GM06990 (cell line): ENCODE results near the gene C6orf52.

Source experiments
- DNase-seq: peaks from one replicate; pipeline ENCODE4 v3.0.0-alpha.2; 2011; ENCODE audit not compliant: insufficient read length; ENCODE audit errors: extremely low read depth
- H3K27me3 ChIP-seq: replicated peaks from 2 replicates; pipeline ENCODE4 v1.6.0; 2011; ENCODE audit warnings: low read length; ENCODE audit not compliant: control insufficient read depth, insufficient read depth
- H3K36me3 ChIP-seq: 2 replicates; pipeline ENCODE4 v1.5.1; 2011; ENCODE audit warnings: low read length; ENCODE audit not compliant: control insufficient read depth, insufficient read depth
- H3K4me3 ChIP-seq: replicated peaks from 2 replicates; pipeline ENCODE4 v1.5.1; 2011; ENCODE audit warnings: low read depth, mild to moderate bottlenecking, control low read depth, low read length
- TF ChIP-seq, protein P1 (sequence below): IDR thresholded peaks from 2 replicates; pipeline ENCODE4 v1.5.1; 2011; ENCODE audit warnings: low read length, control low read depth, mild to moderate bottlenecking, inconsistent platforms; ENCODE audit not compliant: insufficient read depth, poor library complexity, severe bottlenecking

Gene C6orf52

GRCh38 chr6:10719964-10720264, 25.5 kb upstream of the C6orf52 start:
- TF ChIP-seq, protein P1, sequence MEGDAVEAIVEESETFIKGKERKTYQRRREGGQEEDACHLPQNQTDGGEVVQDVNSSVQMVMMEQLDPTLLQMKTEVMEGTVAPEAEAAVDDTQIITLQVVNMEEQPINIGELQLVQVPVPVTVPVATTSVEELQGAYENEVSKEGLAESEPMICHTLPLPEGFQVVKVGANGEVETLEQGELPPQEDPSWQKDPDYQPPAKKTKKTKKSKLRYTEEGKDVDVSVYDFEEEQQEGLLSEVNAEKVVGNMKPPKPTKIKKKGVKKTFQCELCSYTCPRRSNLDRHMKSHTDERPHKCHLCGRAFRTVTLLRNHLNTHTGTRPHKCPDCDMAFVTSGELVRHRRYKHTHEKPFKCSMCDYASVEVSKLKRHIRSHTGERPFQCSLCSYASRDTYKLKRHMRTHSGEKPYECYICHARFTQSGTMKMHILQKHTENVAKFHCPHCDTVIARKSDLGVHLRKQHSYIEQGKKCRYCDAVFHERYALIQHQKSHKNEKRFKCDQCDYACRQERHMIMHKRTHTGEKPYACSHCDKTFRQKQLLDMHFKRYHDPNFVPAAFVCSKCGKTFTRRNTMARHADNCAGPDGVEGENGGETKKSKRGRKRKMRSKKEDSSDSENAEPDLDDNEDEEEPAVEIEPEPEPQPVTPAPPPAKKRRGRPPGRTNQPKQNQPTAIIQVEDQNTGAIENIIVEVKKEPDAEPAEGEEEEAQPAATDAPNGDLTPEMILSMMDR = no peak
- no peak for DNase-seq
- Histone ChIP-seq H3K4me3 (peak overlapping the region; percentile 74), H3K36me3 (no peaks in the 10 kb centered on the region), H3K27me3 (no peaks in the 10 kb centered on the region)

DNA sequence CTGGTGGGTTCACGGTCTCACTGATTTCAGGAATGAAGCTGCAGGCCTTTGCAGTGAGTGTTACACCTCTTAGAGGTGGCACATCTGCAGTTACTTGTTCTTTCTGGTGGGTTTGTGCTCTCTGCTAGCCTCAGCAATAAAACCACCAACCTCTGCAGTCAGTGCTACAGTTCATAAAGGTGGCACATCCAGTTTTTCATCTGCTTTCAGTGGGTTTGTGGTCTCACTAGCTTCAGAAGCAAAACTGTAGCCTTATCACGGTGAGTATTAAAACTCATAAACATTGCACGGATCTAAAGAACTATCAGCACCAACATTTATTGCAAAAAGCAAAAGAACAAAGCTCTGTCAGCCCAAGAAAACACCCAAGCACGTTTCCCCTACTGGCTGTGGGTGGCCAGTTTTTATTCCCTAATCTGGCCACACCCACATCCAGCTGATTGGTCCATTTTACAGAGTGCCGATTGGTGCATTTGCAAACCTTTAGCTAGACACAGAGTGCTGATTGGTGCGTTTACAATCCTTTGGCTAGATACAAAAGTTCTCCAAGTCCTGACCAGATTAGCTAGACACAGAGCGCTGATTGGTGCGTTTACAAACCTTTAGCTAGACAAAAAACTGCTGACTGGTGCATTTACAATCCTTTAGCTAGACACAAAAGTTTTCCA, 25.0 kb upstream of the C6orf52 start:
- no peaks in the 10 kb centered on the region for H3K27me3 ChIP-seq
- TF ChIP-seq, protein P1 = no peak
- peak overlapping the region; percentile 74 for H3K4me3 ChIP-seq
- no peaks in the 10 kb centered on the region for H3K36me3 ChIP-seq
- no peak for DNase-seq

DNA sequence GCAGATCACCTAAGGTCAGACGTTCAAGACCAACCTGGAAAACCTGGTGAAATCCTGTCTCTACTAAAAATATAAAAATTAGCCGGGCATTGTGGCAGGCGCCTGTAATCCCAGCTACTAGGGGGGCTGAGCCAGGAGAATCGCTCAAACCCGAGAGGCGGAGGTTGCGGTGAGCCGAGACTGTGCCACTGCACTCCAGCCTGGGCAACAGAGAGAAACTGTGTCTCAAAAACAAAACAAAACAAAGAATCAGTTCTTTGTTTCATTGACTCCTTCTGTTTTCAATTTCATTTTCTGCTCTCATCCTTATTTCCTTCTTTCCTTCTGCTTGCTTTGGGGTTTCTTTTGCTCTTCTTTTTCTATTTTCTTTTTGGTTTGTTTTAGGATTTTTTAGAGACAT, 19.5 kb upstream of the C6orf52 start:
- Histone ChIP-seq H3K36me3 (peaks cover 1% of the 10 kb centered on the region; the same call in 1 of the 2 replicates), H3K4me3 (no peak overlapping the region), H3K27me3 (no peaks in the 10 kb centered on the region)
- TF ChIP-seq, protein P1 = no peak
- no peak for DNase-seq

GRCh38 chr6:10696655-10697054, 2.2 kb upstream of the C6orf52 start:
- Histone ChIP-seq H3K36me3 (peaks cover 6% of the 10 kb centered on the region), H3K27me3 (no peaks in the 10 kb centered on the region), H3K4me3 (0 out of 2 replicates have a peak overlapping the region, but pooled peaks have one; percentile 99)
- no peak for DNase-seq
- TF ChIP-seq, protein P1 = no peak

- H3K36me3 ChIP-seq = peaks cover 4% of the 10 kb centered on the region
- H3K27me3 ChIP-seq = no peaks in the 10 kb centered on the region
- TF ChIP-seq, protein P1 = no peak
- H3K4me3 ChIP-seq = peak overlapping the region; percentile 99
- DNase-seq = no peak
These were observed 756 bp upstream of the C6orf52 start for GRCh38 chr6:10695086-10695657.
